Skeletal muscle cell (primary cell): ENCODE data around the gene TIGD2.

ENCODE experiments used
- DNase-seq: peaks from one replicate; pipeline ENCODE4 v3.0.0-alpha.2; 2010; ENCODE audit warnings: low read depth
- H3K4me3 ChIP-seq: 2 replicates; pipeline ENCODE4 v1.5.1; 2011; ENCODE audit warnings: low read depth, mild to moderate bottlenecking, control low read depth, low read length, moderate library complexity

TIGD2 gene

DNA sequence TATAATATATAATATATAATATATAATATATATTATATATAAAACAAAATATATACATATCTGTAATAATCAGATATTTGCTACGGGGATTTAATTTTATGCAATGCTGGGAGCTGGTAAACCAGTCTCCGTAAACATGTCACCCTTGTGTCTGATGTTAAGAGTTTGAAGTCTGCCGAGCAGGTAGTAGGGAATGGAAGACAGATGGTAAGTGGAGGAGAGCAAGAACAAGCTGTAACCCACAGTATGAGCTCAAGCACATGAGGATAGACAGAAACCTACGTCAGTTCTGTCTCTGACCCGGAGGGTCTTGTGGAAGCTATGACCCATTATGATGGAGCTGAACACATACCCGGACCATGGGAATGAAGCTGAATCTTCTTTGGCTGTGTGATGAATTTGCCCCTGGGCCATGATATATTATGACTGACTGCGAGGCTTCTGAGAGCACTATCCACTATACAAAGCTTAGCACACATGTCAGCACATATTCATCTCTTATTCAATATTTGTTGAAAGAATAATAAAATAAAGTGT lies 46.2 kb downstream of the TIGD2 start:
- DNase-seq: no peak
- H3K4me3 ChIP-seq: no peak overlapping the region

- H3K4me3 ChIP-seq: no peak overlapping the region
Measured at GRCh38 chr4:89158884-89159503, 47.7 kb downstream of the TIGD2 start.

DNA sequence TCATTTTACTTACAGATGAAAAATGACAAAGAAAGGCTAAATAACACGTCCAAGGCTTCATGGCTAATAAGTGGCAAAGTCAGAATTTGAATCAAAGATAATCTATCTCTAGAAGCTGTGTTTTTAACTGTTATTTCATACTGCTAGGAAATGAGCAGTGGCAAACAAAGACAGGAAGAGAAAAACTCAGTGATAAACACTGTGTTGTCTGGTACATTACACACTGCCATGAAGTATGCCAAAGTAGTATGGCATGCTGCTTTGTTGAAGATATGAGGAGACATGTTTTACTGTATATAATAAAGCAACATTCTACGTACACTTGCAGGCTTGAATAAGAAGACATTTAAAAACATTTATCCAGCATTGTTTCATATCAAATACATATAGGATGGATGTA lies 49.5 kb downstream of the TIGD2 start:
- DNase-seq: no peak
- H3K4me3 ChIP-seq: no peak overlapping the region

More at GRCh38 chr4:89158884-89159503, 47.7 kb downstream of the TIGD2 start:
- DNase-seq: peak; percentile 14

GRCh38 chr4:89161841-89162240 lies 50.5 kb downstream of the TIGD2 start:
- DNase-seq: peak; percentile 19
- H3K4me3 ChIP-seq: no peak overlapping the region

- DNase-seq: no peak
- H3K4me3 ChIP-seq: no peak overlapping the region
Measured at GRCh38 chr4:89162496-89162895, 51.2 kb downstream of the TIGD2 start.

GRCh38 chr4:89162987-89163386 lies 51.7 kb downstream of the TIGD2 start:
- no peak for DNase-seq
- no peak overlapping the region for H3K4me3 ChIP-seq

GRCh38 chr4:89164400-89164799 lies 53.1 kb downstream of the TIGD2 start:
- no peak overlapping the region for H3K4me3 ChIP-seq
- no peak for DNase-seq
